Neural progenitor cell (in vitro differentiated cells): ENCODE data around the gene ZHX3. TPM values are rescaled to one million over a fixed set of nuclear protein-coding genes. Genes with fewer than 3 reads are reported as not detected.

Source experiments
- DNase-seq: peaks from one replicate; pipeline ENCODE4 v3.0.0-alpha.2; 2016; ENCODE audit warnings: low spot score
- H2AFZ ChIP-seq: fragments of 200-600 bp; sonication (generic); replicated peaks from 2 replicates; pipeline ENCODE4 v1.6.1; 2016; ENCODE audit warnings: antibody characterized with exemption
- H3F3A ChIP-seq: fragments of 200-600 bp; sonication (generic); 2 replicates; pipeline ENCODE4 v1.6.1; 2016; ENCODE audit warnings: antibody characterized with exemption, low read depth
- H3K27ac ChIP-seq: fragments of 200-600 bp; sonication (generic); 2 replicates; pipeline ENCODE4 v1.5.1; 2016; ENCODE audit warnings: mild to moderate bottlenecking
- H3K27me3 ChIP-seq: fragments of 200-600 bp; sonication (generic); 2 replicates; pipeline ENCODE4 v1.6.1; 2016; ENCODE audit warnings: mild to moderate bottlenecking, moderate library complexity
- H3K36me3 ChIP-seq: fragments of 200-600 bp; sonication (generic); 2 replicates; pipeline ENCODE4 v1.5.1; 2016
- H3K4me1 ChIP-seq: fragments of 200-600 bp; sonication (generic); 2 replicates; pipeline ENCODE4 v1.6.1; 2016; ENCODE audit warnings: mixed run types
- H3K4me2 ChIP-seq: fragments of 200-600 bp; sonication (generic); 2 replicates; pipeline ENCODE4 v1.6.1; 2016
- H3K4me3 ChIP-seq: fragments of 200-600 bp; sonication (generic); 2 replicates; pipeline ENCODE4 v1.5.1; 2016
- H3K79me2 ChIP-seq: fragments of 200-600 bp; sonication (generic); 2 replicates; pipeline ENCODE4 v1.6.1; 2016; ENCODE audit warnings: low read depth
- H3K9ac ChIP-seq: fragments of 200-600 bp; sonication (generic); 2 replicates; pipeline ENCODE4 v1.6.1; 2016
- H3K9me3 ChIP-seq: fragments of 200-600 bp; sonication (generic); 2 replicates; pipeline ENCODE4 v1.5.1; 2016; ENCODE audit warnings: low read depth
- H4K20me1 ChIP-seq: fragments of 200-600 bp; sonication (generic); 2 replicates; pipeline ENCODE4 v1.6.1; 2016; ENCODE audit warnings: low read depth
- H3K27ac Mint-ChIP-seq: 3 replicates; pipeline ENCODE4 v1.8.0; 2021; ENCODE audit warnings: mixed read lengths
- H3K27me3 Mint-ChIP-seq: 2 replicates; pipeline ENCODE4 v1.8.0; 2022; ENCODE audit warnings: low read depth, mild to moderate bottlenecking, inconsistent platforms, moderate library complexity, mixed read lengths; ENCODE audit not compliant: insufficient read depth
- H3K36me3 Mint-ChIP-seq: 3 replicates; pipeline ENCODE4 v1.8.0; 2021; ENCODE audit warnings: mixed read lengths
- H3K4me1 Mint-ChIP-seq: 3 replicates; pipeline ENCODE4 v1.8.0; 2021; ENCODE audit warnings: mixed read lengths
- H3K4me3 Mint-ChIP-seq: 3 replicates; pipeline ENCODE4 v1.8.0; 2021; ENCODE audit warnings: mild to moderate bottlenecking, moderate library complexity, mixed read lengths
- H3K9me3 Mint-ChIP-seq: 3 replicates; pipeline ENCODE4 v1.8.0; 2020; ENCODE audit warnings: mixed read lengths
- EZH2 ChIP-seq: fragments of 200-600 bp; sonication (generic); IDR thresholded peaks from 2 replicates; pipeline ENCODE4 v1.6.1; 2017; ENCODE audit warnings: antibody characterized with exemption, mild to moderate bottlenecking, moderate library complexity
- EZH2phosphoT487 ChIP-seq: fragments of 200-600 bp; sonication (generic); IDR thresholded peaks from 2 replicates; pipeline ENCODE4 v1.6.1; 2017; ENCODE audit warnings: antibody characterized with exemption
- total RNA-seq: library from RNA; depleted of rRNA; stranded (reverse); fragments of >200 nt; gene quantifications from 2 replicates; pipeline ENCODE4 v1.2.3, GENCODE V29; 2015; ENCODE audit warnings: low replicate concordance
- TF ChIP-seq, protein P1 (sequence below): fragments of 200-600 bp; sonication (generic); IDR thresholded peaks from 2 replicates; pipeline ENCODE4 v1.5.1; 2017; ENCODE audit warnings: antibody characterized with exemption, mild to moderate bottlenecking

Gene ZHX3
- total RNA-seq, 1 donor from 2014 or later: 6.8 TPM

DNA sequence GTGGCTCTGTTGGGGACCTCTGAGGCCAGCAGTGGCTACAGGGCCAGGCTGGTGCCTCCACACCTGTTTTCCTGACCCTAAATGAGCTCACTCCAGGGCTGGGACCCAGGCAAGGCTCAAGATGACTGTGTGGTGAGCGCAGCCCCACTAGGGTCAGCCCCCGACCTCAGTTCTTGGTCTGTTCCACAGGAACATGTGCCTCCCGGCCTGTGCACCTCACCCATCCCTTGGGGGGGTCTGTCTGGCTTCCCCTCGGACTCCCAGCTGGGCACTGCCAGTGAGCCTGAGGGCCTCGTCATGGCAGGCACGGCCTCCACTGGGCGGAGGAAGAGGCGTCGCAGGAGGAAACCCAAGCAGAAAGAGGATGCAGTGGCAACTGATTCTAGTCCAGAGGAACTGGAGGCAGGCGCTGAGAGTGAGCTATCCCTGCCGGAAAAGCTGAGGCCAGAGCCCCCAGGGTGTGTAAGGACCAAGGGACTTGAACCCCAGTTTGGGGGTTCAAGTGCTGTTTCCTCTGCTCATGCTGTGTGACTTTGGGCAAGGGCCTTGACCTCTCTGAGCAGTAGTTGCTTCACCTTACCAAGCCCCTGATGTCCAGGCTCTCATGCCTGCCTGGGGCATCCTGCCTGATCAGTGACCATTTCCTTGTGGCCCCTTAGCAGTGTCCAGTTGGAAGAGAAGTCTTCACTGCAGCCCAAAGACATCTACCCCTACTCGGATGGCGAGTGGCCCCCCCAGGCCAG, 31.1 kb upstream of the ZHX3 start:
- Histone ChIP-seq H3K9ac (no peak overlapping the region), H3K4me2 (no peak overlapping the region), H3K9me3 (no peaks in the 10 kb centered on the region), H3K79me2 (no peaks in the 10 kb centered on the region), H3K4me1 (peaks cover 4% of the 10 kb centered on the region), H3F3A (no peaks in the 10 kb centered on the region), H3K27me3 (no peaks in the 10 kb centered on the region), H3K4me3 (no peak overlapping the region), H3K36me3 (no peaks in the 10 kb centered on the region), H2AFZ (no peak overlapping the region), H3K27ac (no peak overlapping the region), H4K20me1 (no peaks in the 10 kb centered on the region)
- Mint-ChIP-seq H3K9me3 (no peaks in the 10 kb centered on the region), H3K4me1 (peaks cover 10% of the 10 kb centered on the region), H3K27me3 (peaks cover 3% of the 10 kb centered on the region), H3K4me3 (no peak overlapping the region), H3K27ac (no peak overlapping the region), H3K36me3 (no peaks in the 10 kb centered on the region)
- TF ChIP-seq, protein P1, sequence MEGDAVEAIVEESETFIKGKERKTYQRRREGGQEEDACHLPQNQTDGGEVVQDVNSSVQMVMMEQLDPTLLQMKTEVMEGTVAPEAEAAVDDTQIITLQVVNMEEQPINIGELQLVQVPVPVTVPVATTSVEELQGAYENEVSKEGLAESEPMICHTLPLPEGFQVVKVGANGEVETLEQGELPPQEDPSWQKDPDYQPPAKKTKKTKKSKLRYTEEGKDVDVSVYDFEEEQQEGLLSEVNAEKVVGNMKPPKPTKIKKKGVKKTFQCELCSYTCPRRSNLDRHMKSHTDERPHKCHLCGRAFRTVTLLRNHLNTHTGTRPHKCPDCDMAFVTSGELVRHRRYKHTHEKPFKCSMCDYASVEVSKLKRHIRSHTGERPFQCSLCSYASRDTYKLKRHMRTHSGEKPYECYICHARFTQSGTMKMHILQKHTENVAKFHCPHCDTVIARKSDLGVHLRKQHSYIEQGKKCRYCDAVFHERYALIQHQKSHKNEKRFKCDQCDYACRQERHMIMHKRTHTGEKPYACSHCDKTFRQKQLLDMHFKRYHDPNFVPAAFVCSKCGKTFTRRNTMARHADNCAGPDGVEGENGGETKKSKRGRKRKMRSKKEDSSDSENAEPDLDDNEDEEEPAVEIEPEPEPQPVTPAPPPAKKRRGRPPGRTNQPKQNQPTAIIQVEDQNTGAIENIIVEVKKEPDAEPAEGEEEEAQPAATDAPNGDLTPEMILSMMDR: no peak
- TF ChIP-seq EZH2phosphoT487 (no peak), EZH2 (no peak)
- DNase-seq: no peak

DNA sequence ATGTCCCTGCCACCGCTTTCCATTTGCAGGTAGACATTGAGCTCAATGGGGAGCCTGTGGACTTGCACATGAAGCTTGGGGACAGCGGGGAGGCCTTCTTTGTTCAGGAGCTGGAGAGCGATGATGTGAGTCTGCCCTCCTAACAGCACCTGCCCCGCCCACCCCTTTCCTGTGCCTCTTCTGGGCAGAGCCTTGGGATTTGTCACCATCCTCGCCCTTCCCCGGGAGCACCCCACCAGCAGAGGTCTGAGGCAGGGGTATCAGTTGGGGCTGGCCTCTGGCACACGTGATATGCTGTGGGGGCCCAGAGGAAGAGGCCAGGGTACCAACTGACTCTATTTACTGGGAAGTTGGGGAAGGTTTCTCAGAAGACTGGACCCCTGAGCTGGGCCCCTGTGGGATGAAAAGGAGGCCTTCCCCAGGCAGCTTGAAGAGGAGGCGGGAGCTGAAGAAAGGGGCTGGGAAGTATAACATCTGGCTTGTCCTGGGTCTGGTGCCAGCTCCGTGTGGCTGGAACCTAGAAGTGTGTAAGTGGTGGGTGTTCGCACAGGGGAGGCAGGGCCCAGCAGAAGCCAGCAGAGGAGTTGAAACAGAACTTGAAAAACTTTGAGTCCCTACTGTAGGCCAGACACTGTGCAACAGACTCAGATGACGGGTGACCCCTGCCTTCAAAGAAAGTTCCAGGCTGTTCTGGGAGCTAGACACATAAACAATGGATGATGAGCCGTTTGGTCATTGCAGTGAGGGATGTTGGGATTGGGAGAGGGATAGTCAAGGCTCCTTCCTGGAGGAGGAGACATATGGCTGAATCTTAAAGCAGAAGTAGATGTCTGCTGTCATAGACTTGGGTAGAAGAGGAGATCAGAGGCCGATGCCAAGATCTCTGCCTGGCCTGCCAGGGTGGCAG, 30.2 kb upstream of the ZHX3 start:
- Mint-ChIP-seq H3K9me3 (no peaks in the 10 kb centered on the region), H3K27ac (peak overlapping the region; percentile 15), H3K4me3 (no peak overlapping the region), H3K4me1 (peaks cover 10% of the 10 kb centered on the region), H3K27me3 (peaks cover 3% of the 10 kb centered on the region), H3K36me3 (no peaks in the 10 kb centered on the region)
- no peak overlapping the region for H2AFZ ChIP-seq
- no peak overlapping the region for H3K4me3 ChIP-seq
- H3K79me2 ChIP-seq: no peaks in the 10 kb centered on the region
- H3K27ac ChIP-seq: no peak overlapping the region
- H3K4me1 ChIP-seq: peaks cover 4% of the 10 kb centered on the region
- no peaks in the 10 kb centered on the region for H4K20me1 ChIP-seq
- H3K27me3 ChIP-seq: no peaks in the 10 kb centered on the region
- no peaks in the 10 kb centered on the region for H3K9me3 ChIP-seq
- H3K9ac ChIP-seq: no peak overlapping the region
- no peak for TF ChIP-seq EZH2
- TF ChIP-seq EZH2phosphoT487: no peak
- TF ChIP-seq, protein P1: no peak
- no peak overlapping the region for H3K4me2 ChIP-seq
- H3K36me3 ChIP-seq: no peaks in the 10 kb centered on the region
- DNase-seq: no peak
- H3F3A ChIP-seq: no peaks in the 10 kb centered on the region

DNA sequence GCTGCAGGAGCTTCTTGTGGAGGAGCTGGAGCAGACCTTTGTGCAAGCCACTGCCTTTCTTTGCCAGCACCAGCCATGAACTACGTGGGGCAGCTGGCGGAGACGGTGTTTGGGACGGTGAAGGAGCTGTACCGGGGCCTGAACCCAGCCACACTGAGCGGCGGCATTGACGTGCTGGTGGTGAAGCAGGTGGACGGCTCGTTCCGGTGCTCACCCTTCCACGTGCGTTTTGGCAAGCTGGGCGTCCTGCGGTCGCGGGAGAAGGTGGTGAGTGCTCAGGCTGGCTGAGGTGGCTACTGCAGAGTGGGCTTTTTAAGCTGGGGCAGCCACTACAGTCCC, 28.2 kb upstream of the ZHX3 start:
- H3K27me3 Mint-ChIP-seq: peaks cover 3% of the 10 kb centered on the region
- H3K9me3 Mint-ChIP-seq: no peaks in the 10 kb centered on the region

More for the DNA sequence above, 28.2 kb upstream of the ZHX3 start:
- H3K27ac Mint-ChIP-seq: no peak overlapping the region
- no peaks in the 10 kb centered on the region for H3K36me3 Mint-ChIP-seq
- H3K9ac ChIP-seq: no peak overlapping the region
- H3K4me2 ChIP-seq: no peak overlapping the region
- H3K4me1 Mint-ChIP-seq: peaks cover 10% of the 10 kb centered on the region
- H3K4me1 ChIP-seq: peaks cover 10% of the 10 kb centered on the region
- no peaks in the 10 kb centered on the region for H3K79me2 ChIP-seq
- H3K9me3 ChIP-seq: no peaks in the 10 kb centered on the region
- no peaks in the 10 kb centered on the region for H4K20me1 ChIP-seq
- H3K27ac ChIP-seq: no peak overlapping the region
- no peaks in the 10 kb centered on the region for H3K27me3 ChIP-seq
- no peaks in the 10 kb centered on the region for H3F3A ChIP-seq
- H3K4me3 Mint-ChIP-seq: no peak overlapping the region
- DNase-seq: no peak
- no peak overlapping the region for H2AFZ ChIP-seq
- H3K4me3 ChIP-seq: no peak overlapping the region
- H3K36me3 ChIP-seq: no peaks in the 10 kb centered on the region
- TF ChIP-seq, protein P1: no peak
- TF ChIP-seq EZH2: no peak
